HepG2 (cell line): ENCODE results near the gene SPATA13. TPM values are rescaled to one million over a fixed set of nuclear protein-coding genes. Genes with fewer than 3 reads are reported as not detected.

Source experiments
- DBP ChIP-seq: sonication (generic); formaldehyde crosslinking; IDR thresholded peaks from 2 replicates; pipeline ENCODE4 v1.4.0; 2020; ENCODE audit warnings: missing genetic modification reagents; ENCODE audit errors: not compliant biosample characterization
- IRF9 ChIP-seq: sonication (generic); formaldehyde crosslinking; IDR thresholded peaks from 2 replicates; pipeline ENCODE4 v1.8.0; 2022; ENCODE audit warnings: missing genetic modification reagents, mild to moderate bottlenecking, borderline replicate concordance
- KDM2A ChIP-seq: sonication (generic); formaldehyde crosslinking; IDR thresholded peaks from 2 replicates; pipeline ENCODE4 v1.4.0; 2020; ENCODE audit warnings: low read depth, missing genetic modification reagents, borderline replicate concordance
- KMT2B ChIP-seq: IDR thresholded peaks from 2 replicates; pipeline ENCODE4 v1.6.1; 2016; ENCODE audit warnings: missing genetic modification reagents, missing compliant biosample characterization
- NR2F6 ChIP-seq, 2 experiments: IDR thresholded peaks; 2 replicates each; pipeline ENCODE4 v1.6.1; 2016; ENCODE audit warnings: antibody characterized with exemption in 1 of 2, mild to moderate bottlenecking in 1 of 2
- RXRA ChIP-seq: sonication (generic); formaldehyde crosslinking; IDR thresholded peaks from 2 replicates; pipeline ENCODE4 v1.5.1; 2020; ENCODE audit warnings: missing genetic modification reagents
- SMAD9 ChIP-seq: sonication (generic); formaldehyde crosslinking; IDR thresholded peaks from 2 replicates; pipeline ENCODE4 v1.5.1; 2020; ENCODE audit warnings: mild to moderate bottlenecking, missing genetic modification reagents
- STAT5B ChIP-seq: sonication (generic); formaldehyde crosslinking; IDR thresholded peaks from 2 replicates; pipeline ENCODE4 v1.4.0; 2020; ENCODE audit warnings: missing genetic modification reagents
- TEAD2 ChIP-seq: sonication (generic); formaldehyde crosslinking; IDR thresholded peaks from 2 replicates; pipeline ENCODE4 v1.9.0; 2021; ENCODE audit warnings: missing genetic modification reagents
- TMF1 ChIP-seq: sonication (generic); formaldehyde crosslinking; IDR thresholded peaks from 2 replicates; pipeline ENCODE4 v1.8.1; 2022; ENCODE audit warnings: low read depth, missing genetic modification reagents
- U2AF2 ChIP-seq: fragments of 200-400 bp; formaldehyde crosslinking; IDR thresholded peaks from 2 replicates; pipeline ENCODE4 v1.6.1; 2017; ENCODE audit warnings: low read depth, mild to moderate bottlenecking, low read length
- ZBTB1 ChIP-seq: sonication (generic); formaldehyde crosslinking; IDR thresholded peaks from 2 replicates; pipeline ENCODE4 v1.4.0; 2020; ENCODE audit warnings: missing genetic modification reagents, borderline replicate concordance
- ZBTB34 ChIP-seq: sonication (generic); formaldehyde crosslinking; IDR thresholded peaks from 2 replicates; pipeline ENCODE4 v1.8.0; 2022; ENCODE audit warnings: mild to moderate bottlenecking, missing genetic modification reagents
- ZNF124 ChIP-seq: sonication (generic); formaldehyde crosslinking; IDR thresholded peaks from 2 replicates; pipeline ENCODE4 v1.4.0; 2020; ENCODE audit warnings: missing genetic modification reagents
- ZNF230 ChIP-seq: sonication (generic); formaldehyde crosslinking; IDR thresholded peaks from 2 replicates; pipeline ENCODE4 v1.4.0; 2020; ENCODE audit warnings: mild to moderate bottlenecking, missing genetic modification reagents
- ZNF292 ChIP-seq: sonication (generic); formaldehyde crosslinking; IDR thresholded peaks from 2 replicates; pipeline ENCODE4 v1.8.1; 2022; ENCODE audit warnings: mild to moderate bottlenecking, low read depth, missing genetic modification reagents, borderline replicate concordance
- ZNF577 ChIP-seq: sonication (generic); formaldehyde crosslinking; IDR thresholded peaks from 2 replicates; pipeline ENCODE4 v1.4.0; 2020; ENCODE audit warnings: mild to moderate bottlenecking, low read depth, missing genetic modification reagents, borderline replicate concordance
- ZNF761 ChIP-seq: sonication (generic); formaldehyde crosslinking; conservative IDR thresholded peaks from 2 replicates; pipeline ENCODE4 v1.4.0; 2020; ENCODE audit warnings: mild to moderate bottlenecking, missing genetic modification reagents
- polyA plus RNA-seq, 8 experiments: library from polyadenylated mRNA; depleted of rRNA in 3 of 8; stranded (reverse) in 7 of 8; unstranded in 1 of 8; fragments of >200 nt; fragmentation: Illumina TruSeq in 4 of 8; extraction: Trizol in 4 of 8; gene quantifications; 2 replicates each; pipeline versions ENCODE4 v1.2.1 to v1.2.3, GENCODE V29; 2011 to 2016; ENCODE audit warnings: low read depth in 4 of 8, missing spikeins in 1 of 8, mixed read lengths in 1 of 8; ENCODE audit not compliant: insufficient read depth in 1 of 8
- total RNA-seq, 5 experiments: library from RNA; depleted of rRNA; stranded (reverse); fragments of >200 nt; fragmentation: Illumina TruSeq; extraction: Trizol; gene quantifications; 2 replicates each; pipeline ENCODE4 v1.2.3, GENCODE V29; 2016; ENCODE audit warnings: low read depth in 1 of 5
- TF ChIP-seq, protein P1 (sequence below): sonication (generic); formaldehyde crosslinking; IDR thresholded peaks from 2 replicates; pipeline ENCODE4 v1.5.0; 2020; ENCODE audit warnings: mild to moderate bottlenecking, missing genetic modification reagents
- TF ChIP-seq, protein P2 (sequence below): sonication (generic); formaldehyde crosslinking; conservative IDR thresholded peaks from 2 replicates; pipeline ENCODE4 v1.5.0; 2020; ENCODE audit warnings: missing genetic modification reagents
- TF ChIP-seq, protein P3 (sequence below): IDR thresholded peaks from 2 replicates; pipeline ENCODE4 v1.6.1; 2018; ENCODE audit warnings: missing genetic modification reagents

Gene SPATA13
- total and polyA plus RNA-seq, 2 of the 13 experiments (the other 11 are each of a cell fraction or from before 2014, with no cell fraction given): 11.3 to 14.2 TPM

GRCh38 chr13:24161010-24161775, 673 bp downstream of the SPATA13 start (continued):
- TF ChIP-seq, protein P1, sequence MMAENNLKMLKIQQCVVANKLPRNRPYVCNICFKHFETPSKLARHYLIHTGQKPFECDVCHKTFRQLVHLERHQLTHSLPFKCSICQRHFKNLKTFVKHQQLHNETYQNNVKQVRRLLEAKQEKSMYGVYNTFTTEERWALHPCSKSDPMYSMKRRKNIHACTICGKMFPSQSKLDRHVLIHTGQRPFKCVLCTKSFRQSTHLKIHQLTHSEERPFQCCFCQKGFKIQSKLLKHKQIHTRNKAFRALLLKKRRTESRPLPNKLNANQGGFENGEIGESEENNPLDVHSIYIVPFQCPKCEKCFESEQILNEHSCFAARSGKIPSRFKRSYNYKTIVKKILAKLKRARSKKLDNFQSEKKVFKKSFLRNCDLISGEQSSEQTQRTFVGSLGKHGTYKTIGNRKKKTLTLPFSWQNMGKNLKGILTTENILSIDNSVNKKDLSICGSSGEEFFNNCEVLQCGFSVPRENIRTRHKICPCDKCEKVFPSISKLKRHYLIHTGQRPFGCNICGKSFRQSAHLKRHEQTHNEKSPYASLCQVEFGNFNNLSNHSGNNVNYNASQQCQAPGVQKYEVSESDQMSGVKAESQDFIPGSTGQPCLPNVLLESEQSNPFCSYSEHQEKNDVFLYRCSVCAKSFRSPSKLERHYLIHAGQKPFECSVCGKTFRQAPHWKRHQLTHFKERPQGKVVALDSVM (CRISPR knock-in tag): no peak
- no peak for TF ChIP-seq NR2F6 (IDR thresholded peaks at IDR 0.05)
- TF ChIP-seq NR2F6 (CRISPR knock-in tag; IDR thresholded peaks at IDR 0.05): no peak
- TF ChIP-seq, protein P2, sequence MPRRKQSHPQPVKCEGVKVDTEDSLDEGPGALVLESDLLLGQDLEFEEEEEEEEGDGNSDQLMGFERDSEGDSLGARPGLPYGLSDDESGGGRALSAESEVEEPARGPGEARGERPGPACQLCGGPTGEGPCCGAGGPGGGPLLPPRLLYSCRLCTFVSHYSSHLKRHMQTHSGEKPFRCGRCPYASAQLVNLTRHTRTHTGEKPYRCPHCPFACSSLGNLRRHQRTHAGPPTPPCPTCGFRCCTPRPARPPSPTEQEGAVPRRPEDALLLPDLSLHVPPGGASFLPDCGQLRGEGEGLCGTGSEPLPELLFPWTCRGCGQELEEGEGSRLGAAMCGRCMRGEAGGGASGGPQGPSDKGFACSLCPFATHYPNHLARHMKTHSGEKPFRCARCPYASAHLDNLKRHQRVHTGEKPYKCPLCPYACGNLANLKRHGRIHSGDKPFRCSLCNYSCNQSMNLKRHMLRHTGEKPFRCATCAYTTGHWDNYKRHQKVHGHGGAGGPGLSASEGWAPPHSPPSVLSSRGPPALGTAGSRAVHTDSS (CRISPR knock-in tag): no peak
- TF ChIP-seq ZNF577 (CRISPR knock-in tag): no peak
- no peak for TF ChIP-seq ZBTB34 (CRISPR knock-in tag)
- no peak for TF ChIP-seq ZNF124 (CRISPR knock-in tag)
- no peak for TF ChIP-seq ZNF292 (CRISPR knock-in tag)
- TF ChIP-seq ZNF761 (CRISPR knock-in tag): no peak
- TF ChIP-seq SMAD9 (CRISPR knock-in tag): no peak
- TF ChIP-seq, protein P3, sequence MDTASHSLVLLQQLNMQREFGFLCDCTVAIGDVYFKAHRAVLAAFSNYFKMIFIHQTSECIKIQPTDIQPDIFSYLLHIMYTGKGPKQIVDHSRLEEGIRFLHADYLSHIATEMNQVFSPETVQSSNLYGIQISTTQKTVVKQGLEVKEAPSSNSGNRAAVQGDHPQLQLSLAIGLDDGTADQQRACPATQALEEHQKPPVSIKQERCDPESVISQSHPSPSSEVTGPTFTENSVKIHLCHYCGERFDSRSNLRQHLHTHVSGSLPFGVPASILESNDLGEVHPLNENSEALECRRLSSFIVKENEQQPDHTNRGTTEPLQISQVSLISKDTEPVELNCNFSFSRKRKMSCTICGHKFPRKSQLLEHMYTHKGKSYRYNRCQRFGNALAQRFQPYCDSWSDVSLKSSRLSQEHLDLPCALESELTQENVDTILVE: no peak; the same call in 1 of the 2 replicates
- TF ChIP-seq STAT5B (CRISPR knock-in tag): no peak
- TF ChIP-seq IRF9 (CRISPR knock-in tag): 0 out of 2 replicates have a peak, but pooled peaks have one; percentile 23
- 0 out of 2 replicates have a peak, but pooled peaks have one; percentile 67 for TF ChIP-seq ZNF230
- 0 out of 2 replicates have a peak, but pooled peaks have one; percentile 37 for TF ChIP-seq KMT2B (CRISPR knock-in tag)
- TF ChIP-seq RXRA (CRISPR knock-in tag): 0 out of 2 replicates have a peak, but pooled peaks have one; percentile 22
- no peak for TF ChIP-seq TMF1
- TF ChIP-seq DBP (CRISPR knock-in tag): no peak
- TF ChIP-seq U2AF2: no peak
- peak; percentile 72; the same call in 1 of the 2 replicates for TF ChIP-seq KDM2A (CRISPR knock-in tag)
- TF ChIP-seq ZBTB1: no peak
- TF ChIP-seq TEAD2 (CRISPR knock-in tag): no peak
